MM.1S (cell line): ENCODE results near the gene HAUS7.

Experiments used
- DNase-seq: peaks from one replicate; pipeline ENCODE4 v3.0.0-alpha.2; 2015
- H2AFZ ChIP-seq: fragments of 300-600 bp; sonication (generic); 2 replicates; pipeline ENCODE4 v1.6.0; 2016; ENCODE audit warnings: antibody characterized with exemption, low read length
- H3F3A ChIP-seq: fragments of 300-600 bp; sonication (generic); 2 replicates; pipeline ENCODE4 v1.6.1; 2016; ENCODE audit warnings: mild to moderate bottlenecking, antibody characterized with exemption, low read length, moderate library complexity, mixed read lengths; ENCODE audit not compliant: insufficient read depth
- H3K27ac ChIP-seq: fragments of 300-600 bp; sonication (generic); 2 replicates; pipeline ENCODE4 v1.5.1; 2016; ENCODE audit warnings: mild to moderate bottlenecking, low read length
- H3K27me3 ChIP-seq: fragments of 300-600 bp; sonication (generic); replicated peaks from 2 replicates; pipeline ENCODE4 v1.6.0; 2016; ENCODE audit warnings: low read length; ENCODE audit not compliant: insufficient read depth
- H3K36me3 ChIP-seq: fragments of 300-600 bp; sonication (generic); replicated peaks from 2 replicates; pipeline ENCODE4 v1.6.1; 2016; ENCODE audit warnings: mild to moderate bottlenecking, low read length, mixed read lengths; ENCODE audit not compliant: insufficient read depth
- H3K4me1 ChIP-seq: fragments of 300-600 bp; sonication (generic); 2 replicates; pipeline ENCODE4 v1.6.1; 2016; ENCODE audit warnings: low read length, mixed read lengths
- H3K4me2 ChIP-seq: fragments of 300-600 bp; sonication (generic); 2 replicates; pipeline ENCODE4 v1.6.0; 2016; ENCODE audit warnings: low read depth, low read length
- H3K4me3 ChIP-seq: fragments of 300-600 bp; sonication (generic); 2 replicates; pipeline ENCODE4 v1.5.1; 2016; ENCODE audit warnings: low read length, mixed read lengths
- H3K79me2 ChIP-seq: fragments of 300-600 bp; sonication (generic); 2 replicates; pipeline ENCODE4 v1.6.1; 2016; ENCODE audit warnings: mixed run types, low read length, mixed read lengths
- H3K9ac ChIP-seq: fragments of 300-600 bp; sonication (generic); 2 replicates; pipeline ENCODE4 v1.6.1; 2016; ENCODE audit warnings: low read length, mixed read lengths
- H3K9me2 ChIP-seq: fragments of 300-600 bp; sonication (generic); replicated peaks from 2 replicates; pipeline ENCODE4 v1.6.1; 2016; ENCODE audit warnings: mild to moderate bottlenecking, low read length, mixed read lengths; ENCODE audit not compliant: insufficient read depth
- H3K9me3 ChIP-seq: fragments of 300-600 bp; sonication (generic); replicated peaks from 2 replicates; pipeline ENCODE4 v1.6.1; 2016; ENCODE audit warnings: mild to moderate bottlenecking, low read length, mixed read lengths; ENCODE audit not compliant: insufficient read depth
- H4K20me1 ChIP-seq: fragments of 300-600 bp; sonication (generic); 2 replicates; pipeline ENCODE4 v1.6.1; 2016; ENCODE audit warnings: mild to moderate bottlenecking, low read length, moderate library complexity, mixed read lengths; ENCODE audit not compliant: insufficient read depth
- CTCF ChIP-seq: fragments of 300-600 bp; sonication (generic); IDR thresholded peaks from 2 replicates; pipeline ENCODE4 v1.5.1; 2016; ENCODE audit warnings: antibody characterized with exemption, low read length, mixed read lengths
- EZH2 ChIP-seq: fragments of 300-600 bp; sonication (generic); optimal IDR thresholded peaks from 2 replicates; pipeline ENCODE3; 2017; ENCODE audit warnings: low read depth, mild to moderate bottlenecking, antibody characterized with exemption, low read length, mixed read lengths
- EZH2phosphoT487 ChIP-seq: fragments of 300-600 bp; sonication (generic); IDR thresholded peaks from 2 replicates; pipeline ENCODE4 v1.6.1; 2018; ENCODE audit warnings: antibody characterized with exemption, low read length

HAUS7 gene

GRCh38 chrX:153420851-153421599 is 49.4 kb downstream of the HAUS7 start:
- no peaks in the 10 kb centered on the region for H3K9me3 ChIP-seq
- no peak for TF ChIP-seq EZH2phosphoT487
- no peak for TF ChIP-seq EZH2
- no peak for TF ChIP-seq CTCF
- no peaks in the 10 kb centered on the region for H3K36me3 ChIP-seq
- no peak overlapping the region for H3K27ac ChIP-seq
- H3K4me1 ChIP-seq, result no peaks in the 10 kb centered on the region
- H3K4me3 ChIP-seq, result no peak overlapping the region
- no peaks in the 10 kb centered on the region for H3K79me2 ChIP-seq
- H3K27me3 ChIP-seq, result no peaks in the 10 kb centered on the region
- H3K9ac ChIP-seq, result no peak overlapping the region
- no peaks in the 10 kb centered on the region for H3K9me2 ChIP-seq
- H3K4me2 ChIP-seq, result no peak overlapping the region
- H3F3A ChIP-seq, result no peaks in the 10 kb centered on the region
- no peaks in the 10 kb centered on the region for H4K20me1 ChIP-seq
- DNase-seq, result no peak
- H2AFZ ChIP-seq, result no peak overlapping the region

- Histone ChIP-seq H3K9ac (no peak overlapping the region), H3K4me3 (no peak overlapping the region), H2AFZ (no peak overlapping the region), H3K27ac (no peak overlapping the region), H3K4me2 (no peak overlapping the region), H3K36me3 (no peaks in the 10 kb centered on the region), H3K9me2 (no peaks in the 10 kb centered on the region), H3K79me2 (no peaks in the 10 kb centered on the region), H4K20me1 (no peaks in the 10 kb centered on the region), H3K27me3 (no peaks in the 10 kb centered on the region), H3F3A (no peaks in the 10 kb centered on the region), H3K9me3 (no peaks in the 10 kb centered on the region), H3K4me1 (no peaks in the 10 kb centered on the region)
- TF ChIP-seq EZH2phosphoT487 (no peak), EZH2 (no peak), CTCF (no peak)
- no peak for DNase-seq
Observed at GRCh38 chrX:153417637-153418036, 52.7 kb downstream of the HAUS7 start.

- Histone ChIP-seq H3K9ac (no peak overlapping the region), H3K9me3 (no peaks in the 10 kb centered on the region), H3K4me3 (no peak overlapping the region), H3K4me1 (no peaks in the 10 kb centered on the region), H2AFZ (no peak overlapping the region), H3K4me2 (no peak overlapping the region), H3K36me3 (no peaks in the 10 kb centered on the region), H4K20me1 (no peaks in the 10 kb centered on the region), H3F3A (no peaks in the 10 kb centered on the region), H3K27ac (no peak overlapping the region), H3K79me2 (no peaks in the 10 kb centered on the region), H3K9me2 (no peaks in the 10 kb centered on the region), H3K27me3 (0 out of 2 replicates have a peak, but pooled peaks cover 6% of the 10 kb centered on the region)
- TF ChIP-seq EZH2 (no peak), CTCF (no peak), EZH2phosphoT487 (no peak)
- no peak for DNase-seq
Observed at GRCh38 chrX:153416781-153417450, 53.5 kb downstream of the HAUS7 start.
